ENCODE measurements around the gene PYGO1.
"Not testable (repeated sequence)": the region's sequence is repeated elsewhere in the genome, so short reads cannot be mapped to it uniquely, and the experiment has no call there.

PYGO1 gene

DNA sequence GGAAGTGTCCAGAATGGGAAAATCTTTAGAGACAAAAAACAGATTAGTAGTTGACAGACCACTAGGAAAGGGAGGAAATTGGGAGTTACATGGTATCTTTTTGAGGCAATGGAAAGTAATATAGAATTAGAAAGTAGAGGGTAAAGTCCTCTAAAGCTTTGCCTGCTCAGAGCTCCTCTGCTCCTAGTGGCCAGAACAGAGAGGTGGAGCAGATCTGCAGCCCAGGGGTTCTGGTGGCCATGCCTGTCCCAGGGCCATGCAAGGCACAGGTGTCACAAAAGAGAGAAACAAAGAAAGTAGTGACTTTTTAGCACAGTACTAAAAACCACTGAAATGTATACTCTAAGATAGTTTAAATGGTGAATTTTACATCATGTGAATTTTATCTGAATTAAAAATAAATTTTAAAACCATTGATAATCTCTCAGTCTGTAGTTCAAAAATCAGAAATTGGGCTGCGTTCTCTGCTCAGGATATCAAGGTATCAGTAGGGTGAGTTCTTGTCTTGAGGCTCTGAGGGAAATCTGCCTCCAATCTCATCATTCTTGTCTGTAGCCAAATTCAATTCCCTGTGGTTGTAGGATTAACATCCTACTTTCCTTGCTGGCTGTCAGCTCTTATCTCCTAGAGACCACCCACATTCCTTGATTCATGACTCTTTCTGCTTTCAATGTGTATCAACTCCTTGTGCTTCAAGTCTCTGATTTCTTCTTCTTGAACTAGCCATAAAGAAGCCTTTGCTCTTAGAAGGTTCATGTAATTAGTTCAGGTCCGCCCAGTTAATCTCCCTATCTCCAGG lies 23.6 kb downstream of the PYGO1 start:
- DNase-seq, result no peak

DNA sequence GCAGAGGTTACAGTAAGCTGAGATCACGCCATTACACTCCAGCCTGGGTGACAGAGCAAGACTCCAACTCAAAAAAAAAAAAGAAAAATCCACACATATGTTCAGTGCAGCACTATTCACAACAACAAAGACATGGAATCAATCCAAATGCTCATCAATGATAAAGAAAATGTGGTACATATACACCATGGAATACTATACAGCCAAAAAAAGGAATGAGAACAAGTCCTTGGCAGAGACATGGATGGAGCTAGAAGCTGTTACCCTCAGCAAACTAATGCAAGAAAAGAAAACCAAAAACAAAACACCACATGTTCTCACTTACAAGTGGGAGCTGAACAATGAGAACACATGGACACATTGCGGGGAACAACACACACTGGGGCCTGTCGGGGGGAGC lies 25.5 kb downstream of the PYGO1 start:
- DNase-seq, result no peak

DNA sequence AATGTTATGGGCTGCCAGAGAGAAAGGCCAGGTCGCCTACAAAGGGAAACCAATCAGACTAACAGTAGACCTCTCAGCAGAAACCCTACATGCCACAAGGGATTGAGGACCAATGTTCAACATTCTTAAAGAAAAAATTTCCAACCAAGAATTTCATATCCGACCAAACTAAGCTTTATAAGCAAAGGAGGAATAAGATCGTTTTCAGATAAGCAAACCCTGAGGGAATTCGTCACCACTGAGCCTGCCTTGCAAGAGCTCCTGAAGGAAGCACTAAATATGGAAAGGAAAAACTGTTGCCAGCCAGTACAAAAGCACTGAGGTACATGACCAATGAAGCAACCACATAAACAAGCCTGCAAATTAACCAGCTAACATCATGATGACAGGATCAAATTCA lies 33.1 kb downstream of the PYGO1 start:
- DNase-seq, result no peak

DNA sequence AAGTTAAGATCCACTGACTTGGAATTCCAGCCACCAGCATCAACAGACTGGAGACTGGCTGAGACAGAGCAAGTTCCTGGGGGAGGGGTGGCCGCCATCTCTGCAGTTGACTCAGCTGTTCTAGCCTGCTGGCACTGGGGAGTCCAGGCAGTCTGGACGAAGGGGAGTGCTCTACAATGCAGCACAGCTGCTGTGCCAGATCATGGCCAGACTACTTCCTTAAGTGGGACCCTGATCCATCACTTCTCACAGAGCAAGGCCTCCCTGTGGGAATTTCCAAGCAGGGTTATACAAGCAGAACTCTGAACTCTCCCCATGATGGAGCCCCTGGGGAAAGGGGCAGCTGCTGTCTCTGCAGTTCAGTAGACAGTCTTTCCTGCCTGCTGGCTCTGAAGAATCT lies 35.2 kb downstream of the PYGO1 start:
- no peak for DNase-seq

DNA sequence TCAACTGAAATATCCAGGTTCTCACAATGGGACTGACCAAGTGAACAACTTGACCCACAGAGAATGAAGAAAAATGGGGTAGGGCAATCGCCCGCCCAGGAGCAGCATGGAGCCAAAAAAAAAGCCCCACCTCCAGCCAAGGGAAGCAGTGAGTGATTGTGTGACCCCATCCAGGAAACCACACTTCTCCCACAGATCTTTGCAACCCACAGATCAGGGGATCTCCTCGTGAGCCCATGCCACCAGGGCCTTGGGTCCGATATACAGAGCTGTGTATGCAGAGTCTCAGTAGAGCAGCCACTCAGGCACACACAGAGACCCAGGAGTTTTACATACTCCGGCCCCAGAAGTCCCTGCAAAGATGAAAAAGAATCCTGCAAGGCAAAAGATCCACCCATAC lies 35.7 kb downstream of the PYGO1 start:
- no peak for DNase-seq

DNA sequence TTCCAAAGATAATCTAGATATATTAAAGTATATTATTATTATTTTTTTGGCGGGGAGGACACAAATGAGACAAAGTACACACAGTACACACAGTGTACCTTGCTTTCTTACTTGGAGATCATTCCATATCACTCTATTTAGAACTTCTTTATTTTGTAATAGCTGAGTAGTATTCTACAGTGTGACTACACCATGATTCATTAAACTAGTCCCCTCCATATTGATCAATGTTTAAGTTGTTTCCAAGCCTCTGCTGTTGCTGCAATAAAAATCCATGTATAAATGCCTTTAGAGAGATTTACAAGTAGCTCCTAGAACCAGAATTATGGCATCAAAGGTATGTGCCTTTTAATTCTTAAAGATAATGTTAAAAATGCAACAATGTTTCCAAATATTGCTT lies 38.8 kb downstream of the PYGO1 start:
- DNase-seq, result no peak

DNA sequence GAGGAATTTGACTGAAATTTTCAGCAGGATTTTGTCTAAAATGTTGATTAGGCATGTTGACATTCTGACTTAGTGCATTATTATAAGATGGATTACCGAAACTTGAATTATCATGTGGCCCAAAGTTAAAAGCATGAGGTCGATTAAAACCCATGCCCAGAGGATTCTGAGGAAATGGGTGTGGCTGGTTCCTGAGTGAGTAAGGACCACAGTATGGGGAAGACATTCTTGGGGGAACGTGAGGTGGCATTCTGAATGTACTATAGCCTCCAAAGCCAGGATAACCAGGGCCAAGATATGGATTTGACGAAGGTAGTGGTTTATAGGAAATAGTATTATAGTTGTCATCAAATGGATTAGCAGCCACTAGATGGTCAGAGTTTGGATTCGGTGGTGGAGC lies 41.4 kb downstream of the PYGO1 start:
- no peak for DNase-seq

DNA sequence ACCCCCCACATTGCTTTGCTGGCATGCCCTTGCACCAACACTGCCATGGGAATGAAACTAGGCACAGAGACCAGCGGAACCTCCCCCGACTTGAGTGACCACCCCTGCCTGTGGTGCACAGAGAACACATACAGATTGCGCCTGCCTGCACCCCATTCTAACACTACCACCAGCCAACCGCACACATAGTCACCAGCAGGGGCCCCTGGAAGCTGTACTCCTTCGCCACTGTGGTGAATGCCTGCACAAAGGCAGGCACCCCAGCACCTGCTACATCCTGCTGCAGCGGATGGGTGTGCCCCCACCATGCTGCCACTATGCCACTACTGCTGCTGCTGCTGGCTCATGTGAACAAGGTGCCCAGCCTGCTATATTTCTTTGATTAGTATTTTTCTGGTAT lies 52.7 kb downstream of the PYGO1 start:
- DNase-seq, result peak; percentile 22

DNA sequence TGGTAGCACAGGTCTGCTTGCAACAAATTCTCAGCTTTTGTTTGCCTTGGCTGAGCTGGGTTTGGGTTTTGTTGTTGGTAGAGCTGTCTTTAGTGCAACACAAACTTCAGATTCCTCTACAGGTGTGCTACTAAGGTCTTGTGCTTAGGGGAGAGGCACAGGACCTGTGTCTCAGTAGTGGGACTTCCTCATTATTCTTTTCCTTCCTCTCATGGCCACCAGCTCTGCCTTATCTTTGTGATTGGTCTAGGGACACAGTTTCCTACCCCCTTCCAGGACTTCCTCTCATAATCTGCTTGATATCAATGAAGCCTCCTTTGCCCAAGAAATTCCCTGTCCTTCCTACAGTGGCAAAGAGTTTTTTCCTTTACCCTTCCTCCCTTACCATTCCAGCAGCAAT lies 55.2 kb downstream of the PYGO1 start:
- DNase-seq, result no peak

DNA sequence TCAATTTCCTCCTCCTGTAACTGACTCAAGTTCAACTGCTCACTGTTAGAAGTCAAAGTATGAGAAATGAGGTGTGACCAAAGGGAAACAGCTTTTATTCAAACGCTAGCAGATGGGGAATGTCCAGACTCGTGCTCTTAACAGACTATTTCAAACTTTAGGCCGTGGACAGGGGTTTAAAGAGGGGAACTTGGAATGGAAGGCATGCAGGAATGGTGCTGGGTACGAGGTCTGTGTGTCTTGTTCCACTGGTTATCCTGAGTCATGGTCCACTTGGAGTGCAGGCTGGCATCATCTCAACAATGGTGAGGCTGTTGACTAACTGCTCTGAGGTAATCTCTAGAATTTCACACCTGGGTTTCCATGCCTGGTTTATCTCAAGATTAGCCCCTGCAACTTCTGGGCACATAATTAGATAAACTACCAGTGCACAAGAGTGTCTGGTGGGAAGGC lies 57.3 kb downstream of the PYGO1 start:
- DNase-seq, result no peak

DNA sequence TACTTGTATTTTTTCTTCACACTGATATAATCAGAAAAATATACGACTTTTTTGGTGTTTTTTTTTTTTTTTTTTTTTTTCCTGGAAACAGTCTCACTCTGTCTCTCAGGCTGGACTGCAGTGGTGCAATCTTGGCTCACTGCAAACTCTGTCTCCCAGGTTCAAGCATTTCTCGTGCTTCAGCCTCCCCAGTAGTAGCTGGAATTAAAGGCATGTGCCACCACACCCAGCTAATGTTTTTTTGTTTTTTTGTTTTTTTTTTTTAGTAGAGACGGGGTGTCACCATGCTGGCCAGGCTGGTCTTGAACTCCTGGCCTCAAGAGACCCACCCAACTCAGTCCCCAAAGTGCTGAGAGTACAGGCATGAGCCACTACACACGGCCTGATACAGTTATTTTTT lies 59.3 kb downstream of the PYGO1 start:
- no peak for DNase-seq

DNA sequence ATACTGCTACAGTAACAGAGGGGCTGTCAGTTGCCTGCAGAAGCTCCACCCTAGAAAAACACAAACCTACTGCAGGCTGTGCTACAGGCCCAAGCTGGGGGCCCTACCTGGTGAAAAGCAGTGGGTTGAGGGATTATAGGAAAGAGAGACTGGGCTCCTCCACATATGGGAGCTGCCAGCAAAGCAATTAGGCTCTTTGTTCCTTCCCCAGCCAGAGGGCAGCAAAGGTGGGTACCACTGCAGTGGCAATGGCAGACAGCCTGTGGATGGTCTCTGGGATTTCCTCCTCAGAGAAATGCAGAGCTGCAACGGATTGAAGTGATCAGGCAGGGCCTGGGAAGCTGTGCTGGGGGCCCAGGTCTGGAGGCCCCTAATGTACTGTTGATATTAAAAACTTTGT lies 61.0 kb downstream of the PYGO1 start:
- DNase-seq, result no peak

DNA sequence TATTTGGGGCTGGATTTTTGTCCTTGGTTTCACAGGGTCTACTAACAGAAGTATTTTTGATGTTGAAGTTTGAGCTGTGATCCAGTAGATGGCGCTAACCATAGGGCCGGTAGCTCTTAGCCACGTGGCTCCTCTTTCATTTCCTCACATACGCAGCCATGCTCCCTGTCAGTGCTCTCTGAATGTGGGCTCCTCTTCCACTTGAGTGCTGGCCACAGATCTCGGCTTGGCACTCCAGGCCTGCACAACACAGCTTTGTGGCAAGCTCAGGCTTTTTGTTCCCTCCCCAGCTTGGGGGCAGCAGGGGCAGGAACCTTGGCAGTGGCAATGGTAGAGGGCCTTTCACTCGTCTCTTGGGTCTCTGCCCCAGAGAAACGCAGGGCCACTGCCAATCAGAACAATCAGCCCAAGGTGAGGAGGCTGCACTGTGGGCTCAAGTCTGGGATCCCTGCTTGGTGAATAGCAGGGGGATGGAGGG lies 61.5 kb downstream of the PYGO1 start:
- DNase-seq, result no peak

DNA sequence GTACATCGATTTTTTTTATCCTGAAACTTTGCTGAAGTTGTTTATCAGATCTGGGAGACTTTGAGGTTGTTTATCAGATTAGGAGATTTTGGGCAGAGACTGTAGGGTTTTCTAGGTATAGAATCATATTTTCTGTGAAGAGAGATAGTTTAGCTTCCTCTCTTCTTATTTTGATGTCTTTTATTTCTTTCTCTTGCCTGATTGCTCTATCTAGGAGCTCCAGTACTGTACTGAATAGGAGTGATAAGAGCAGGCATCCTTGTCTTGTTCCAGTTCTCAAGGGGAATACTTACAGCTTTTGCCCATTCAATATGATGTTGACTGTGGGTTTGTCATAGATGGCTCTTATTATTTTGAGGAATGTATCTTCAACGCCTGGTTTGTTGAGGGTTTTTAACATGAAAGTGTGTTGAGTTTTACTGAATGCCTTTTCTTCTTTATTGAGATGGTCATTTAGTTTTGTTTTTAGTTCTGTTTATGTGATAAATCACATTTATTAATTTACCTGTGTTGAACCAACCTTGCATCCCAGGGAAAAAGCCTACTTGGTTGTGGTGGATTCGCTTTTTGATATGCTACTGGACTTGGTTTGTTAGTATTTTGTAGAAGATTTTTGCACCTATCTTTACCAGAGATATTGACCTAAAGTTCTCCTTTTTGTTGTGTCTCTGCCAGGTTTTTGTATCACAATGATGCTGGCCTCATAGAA lies 65.2 kb downstream of the PYGO1 start:
- DNase-seq, result no peak

DNA sequence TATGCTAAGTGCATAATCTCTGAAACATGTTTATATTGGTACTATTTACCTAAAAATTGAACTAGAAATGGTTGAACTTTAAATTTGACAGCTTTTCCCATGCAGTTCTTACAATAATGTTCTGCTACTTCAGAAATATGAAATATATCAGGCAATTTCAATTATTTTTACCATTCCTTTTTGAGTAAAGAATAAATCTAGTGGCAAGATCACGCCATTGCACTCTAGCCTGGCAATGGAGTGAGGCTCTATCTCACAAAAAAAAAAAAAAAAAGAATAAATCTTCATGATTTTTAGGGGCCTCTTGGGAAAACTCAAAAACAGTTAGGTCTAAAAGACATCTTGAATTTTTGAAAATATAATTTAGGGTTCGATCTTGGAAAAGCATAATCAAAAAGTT lies 69.5 kb downstream of the PYGO1 start:
- DNase-seq, result no peak

DNA sequence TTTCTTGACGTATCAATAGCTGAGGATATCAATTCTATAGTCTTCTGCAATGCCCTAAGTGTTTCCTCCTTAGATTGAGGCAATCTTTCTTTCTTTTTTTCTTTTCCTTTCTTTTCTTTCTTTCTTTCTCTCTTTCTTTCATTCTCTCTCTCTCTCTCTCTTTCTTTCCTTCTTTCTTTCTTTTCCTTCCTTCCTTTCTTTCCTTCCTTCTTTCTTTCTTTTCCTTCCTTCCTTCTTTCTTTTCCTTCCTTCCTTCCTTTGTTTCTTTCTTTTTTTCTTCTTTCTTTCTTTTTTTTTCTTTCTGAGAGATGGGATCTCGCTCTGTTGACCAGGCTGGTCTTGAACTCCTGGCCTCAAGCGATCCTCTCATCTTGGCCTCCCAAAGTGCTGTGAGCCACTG lies 70.1 kb downstream of the PYGO1 start:
- DNase-seq, result no peak

DNA sequence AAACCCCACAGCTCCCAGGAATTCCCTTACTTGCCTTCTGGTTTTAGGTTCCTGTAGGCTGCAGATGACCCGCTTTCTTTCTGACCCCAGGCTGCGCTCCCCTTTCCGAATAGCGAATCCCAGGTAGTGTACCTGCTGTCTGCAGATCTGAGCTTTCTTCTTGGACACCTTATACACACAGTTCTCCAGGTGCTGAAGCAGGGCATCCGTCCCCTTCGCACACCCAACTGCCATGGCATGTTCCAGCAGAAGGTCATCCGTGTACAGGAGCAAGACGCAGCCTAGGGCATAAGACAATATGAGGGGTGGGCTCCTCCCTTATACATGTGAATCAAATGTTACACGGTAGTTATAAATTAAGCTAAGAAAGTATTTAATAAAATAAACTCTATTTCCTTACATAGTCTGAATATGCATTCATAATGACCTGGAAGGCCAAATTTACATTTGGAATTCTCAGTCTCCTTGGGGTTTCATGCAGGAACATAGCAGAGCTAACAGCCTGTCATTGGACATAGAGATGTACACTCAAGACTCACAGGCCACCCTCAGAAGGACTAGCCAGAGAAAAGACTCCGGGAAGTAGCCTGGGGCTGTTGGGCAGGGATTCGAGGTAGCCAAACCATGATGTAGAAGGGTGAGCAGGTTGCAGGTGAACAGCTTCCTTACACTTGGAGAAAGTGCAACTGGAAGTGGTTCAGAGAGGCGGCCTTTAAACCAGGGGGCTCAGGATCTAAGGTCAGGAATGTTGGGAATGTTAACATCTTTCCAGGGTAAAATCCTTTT lies 72.0 kb downstream of the PYGO1 start:
- no peak for DNase-seq

DNA sequence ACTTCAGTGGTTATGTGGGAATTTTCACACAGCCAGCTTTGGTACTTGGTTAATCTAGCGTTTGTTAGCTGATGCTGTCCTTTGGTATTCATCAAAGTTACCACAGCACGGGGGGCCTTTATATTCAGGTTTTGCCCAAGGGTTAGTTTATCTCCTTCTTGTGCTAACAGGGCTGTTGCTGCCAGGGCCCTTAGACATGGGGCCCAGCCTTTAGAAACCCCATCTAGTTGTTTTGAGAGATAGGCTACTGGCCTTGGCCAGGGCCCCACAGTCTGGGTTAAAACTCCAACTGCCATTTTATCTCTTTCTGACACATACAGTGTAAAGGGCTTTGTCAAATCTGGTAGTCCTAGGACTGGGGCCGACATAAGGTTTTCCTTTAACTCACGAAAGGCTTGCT lies 72.7 kb downstream of the PYGO1 start:
- DNase-seq, result no peak

DNA sequence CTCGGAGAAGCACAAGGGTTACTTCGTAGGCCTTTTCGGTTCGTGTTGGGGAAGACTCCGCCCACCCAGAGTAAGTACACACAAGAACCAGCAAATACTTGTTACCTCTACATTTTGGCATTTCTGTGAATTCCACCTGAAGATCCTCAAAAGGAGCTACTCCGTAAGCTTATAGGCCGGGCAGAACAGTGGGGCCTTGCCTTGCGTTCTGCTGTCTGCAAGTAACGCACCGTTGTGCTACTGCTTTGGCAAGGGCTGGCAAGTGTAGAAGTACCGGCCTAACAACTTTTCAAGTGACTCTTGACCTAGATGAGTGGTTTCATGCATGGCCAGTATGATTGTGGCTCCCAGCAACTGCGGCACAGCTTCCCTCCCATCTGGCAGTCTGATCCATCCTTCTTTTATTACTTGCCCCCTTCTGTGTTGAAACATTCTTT lies 73.7 kb downstream of the PYGO1 start:
- DNase-seq, result no peak

DNA sequence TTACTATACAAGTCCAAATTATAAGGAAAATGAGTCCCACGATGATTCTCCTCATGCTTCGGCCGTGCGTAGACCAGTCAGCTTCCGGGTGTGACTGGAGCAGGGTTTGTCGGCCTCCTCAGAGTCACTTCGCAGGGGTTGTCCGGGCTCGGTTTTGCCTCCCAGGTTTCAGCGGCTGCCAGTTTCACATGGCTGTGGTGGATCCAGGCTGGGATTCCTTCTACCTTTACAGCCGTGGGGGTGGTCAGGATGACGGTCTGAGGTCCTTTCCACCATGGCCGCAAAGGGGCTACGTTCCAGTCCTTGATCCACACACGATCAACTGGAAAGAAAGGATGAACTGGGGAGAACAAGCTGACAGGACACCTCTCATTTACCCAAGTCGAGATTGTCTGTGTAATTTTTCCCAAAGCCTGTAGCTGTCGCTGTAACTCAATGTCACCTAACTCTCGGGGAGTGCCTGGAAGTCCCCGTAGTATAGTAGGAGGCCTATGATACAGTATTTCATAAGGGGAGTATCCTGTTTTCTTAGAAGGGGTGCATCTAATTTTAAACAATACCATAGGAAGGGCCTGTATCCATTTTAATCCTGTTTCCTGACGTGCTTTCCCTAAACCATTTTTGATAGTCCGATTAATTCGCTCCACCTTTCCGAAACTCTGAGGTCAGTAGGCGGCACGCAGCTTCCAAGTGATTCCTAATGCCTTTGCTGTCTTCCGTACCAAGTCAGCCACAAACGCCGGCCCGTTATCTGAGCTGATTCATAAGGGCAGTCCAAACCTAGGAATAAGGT lies 74.3 kb downstream of the PYGO1 start:
- DNase-seq, result not testable (repeated sequence)

DNA sequence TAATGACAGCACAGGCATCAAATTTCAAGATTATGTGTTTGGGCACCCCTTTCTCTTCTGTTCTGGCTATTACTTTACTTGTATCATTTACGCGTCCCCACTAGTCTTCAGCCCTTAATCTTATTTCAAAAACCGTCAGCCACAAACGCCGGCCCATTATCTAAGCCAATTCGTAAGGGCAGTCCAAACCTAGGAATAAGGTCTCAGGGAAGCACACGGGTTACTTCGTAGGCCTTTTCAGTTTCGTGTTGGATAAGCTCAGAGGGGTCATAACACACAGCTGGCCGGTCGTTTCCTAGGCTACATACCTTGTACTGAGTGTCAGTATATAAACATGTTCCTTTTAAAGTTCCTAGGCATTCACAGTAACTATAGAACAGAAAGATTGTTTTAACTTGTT lies 75.0 kb downstream of the PYGO1 start:
- no peak for DNase-seq

DNA sequence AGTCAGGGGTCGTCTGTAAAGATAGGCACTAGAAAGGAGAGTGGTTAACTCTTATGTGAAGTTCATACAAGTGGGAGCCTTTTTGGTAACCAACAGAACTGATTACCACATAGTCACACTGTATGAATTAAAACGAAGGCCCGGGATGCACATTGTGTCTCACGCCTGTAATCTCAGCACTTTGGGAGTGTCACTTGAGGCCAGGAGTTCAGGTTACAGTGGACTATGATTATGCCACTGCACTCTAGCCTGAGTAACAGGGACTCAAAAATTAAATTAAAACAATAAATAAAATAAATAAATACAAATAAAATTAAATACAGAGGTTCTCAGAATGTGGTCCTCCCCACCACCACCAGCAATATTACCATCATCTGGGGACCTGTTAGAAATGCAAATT lies 80.6 kb downstream of the PYGO1 start:
- DNase-seq, result no peak

DNA sequence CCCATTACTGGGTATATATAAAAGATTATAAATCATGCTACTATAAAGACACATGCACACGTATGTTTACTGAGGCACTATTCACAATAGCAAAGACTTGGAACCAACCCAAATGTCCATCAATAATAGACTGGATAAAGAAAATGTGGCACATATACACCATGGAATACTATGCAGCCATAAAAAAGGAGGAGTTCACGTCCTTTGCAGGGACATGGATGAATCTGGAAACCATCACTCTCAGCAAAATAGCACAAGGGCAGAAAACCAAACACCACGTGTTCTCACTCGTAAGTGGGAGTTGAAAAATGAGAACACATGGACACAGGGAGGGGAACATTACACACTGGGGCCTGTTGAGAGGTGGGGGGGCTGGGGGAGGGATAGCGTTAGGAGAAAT lies 82.7 kb downstream of the PYGO1 start:
- not testable (repeated sequence) for DNase-seq
